GM21528 (cell line): ENCODE measurements around the gene PPP1R18.
"Not testable (repeated sequence)": the region's sequence is repeated elsewhere in the genome, so short reads cannot be mapped to it uniquely, and the experiment has no call there.

Experiments
- ATAC-seq: cut with Tn5 transposase; IDR thresholded peaks from one replicate; pipeline ENCODE4 v1.9.1; 2021; ENCODE audit warnings: mild to moderate bottlenecking, moderate library complexity; ENCODE audit not compliant: unreplicated experiment, low FRiP score

Gene PPP1R18, protein sequence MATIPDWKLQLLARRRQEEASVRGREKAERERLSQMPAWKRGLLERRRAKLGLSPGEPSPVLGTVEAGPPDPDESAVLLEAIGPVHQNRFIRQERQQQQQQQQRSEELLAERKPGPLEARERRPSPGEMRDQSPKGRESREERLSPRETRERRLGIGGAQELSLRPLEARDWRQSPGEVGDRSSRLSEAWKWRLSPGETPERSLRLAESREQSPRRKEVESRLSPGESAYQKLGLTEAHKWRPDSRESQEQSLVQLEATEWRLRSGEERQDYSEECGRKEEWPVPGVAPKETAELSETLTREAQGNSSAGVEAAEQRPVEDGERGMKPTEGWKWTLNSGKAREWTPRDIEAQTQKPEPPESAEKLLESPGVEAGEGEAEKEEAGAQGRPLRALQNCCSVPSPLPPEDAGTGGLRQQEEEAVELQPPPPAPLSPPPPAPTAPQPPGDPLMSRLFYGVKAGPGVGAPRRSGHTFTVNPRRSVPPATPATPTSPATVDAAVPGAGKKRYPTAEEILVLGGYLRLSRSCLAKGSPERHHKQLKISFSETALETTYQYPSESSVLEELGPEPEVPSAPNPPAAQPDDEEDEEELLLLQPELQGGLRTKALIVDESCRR

DNA sequence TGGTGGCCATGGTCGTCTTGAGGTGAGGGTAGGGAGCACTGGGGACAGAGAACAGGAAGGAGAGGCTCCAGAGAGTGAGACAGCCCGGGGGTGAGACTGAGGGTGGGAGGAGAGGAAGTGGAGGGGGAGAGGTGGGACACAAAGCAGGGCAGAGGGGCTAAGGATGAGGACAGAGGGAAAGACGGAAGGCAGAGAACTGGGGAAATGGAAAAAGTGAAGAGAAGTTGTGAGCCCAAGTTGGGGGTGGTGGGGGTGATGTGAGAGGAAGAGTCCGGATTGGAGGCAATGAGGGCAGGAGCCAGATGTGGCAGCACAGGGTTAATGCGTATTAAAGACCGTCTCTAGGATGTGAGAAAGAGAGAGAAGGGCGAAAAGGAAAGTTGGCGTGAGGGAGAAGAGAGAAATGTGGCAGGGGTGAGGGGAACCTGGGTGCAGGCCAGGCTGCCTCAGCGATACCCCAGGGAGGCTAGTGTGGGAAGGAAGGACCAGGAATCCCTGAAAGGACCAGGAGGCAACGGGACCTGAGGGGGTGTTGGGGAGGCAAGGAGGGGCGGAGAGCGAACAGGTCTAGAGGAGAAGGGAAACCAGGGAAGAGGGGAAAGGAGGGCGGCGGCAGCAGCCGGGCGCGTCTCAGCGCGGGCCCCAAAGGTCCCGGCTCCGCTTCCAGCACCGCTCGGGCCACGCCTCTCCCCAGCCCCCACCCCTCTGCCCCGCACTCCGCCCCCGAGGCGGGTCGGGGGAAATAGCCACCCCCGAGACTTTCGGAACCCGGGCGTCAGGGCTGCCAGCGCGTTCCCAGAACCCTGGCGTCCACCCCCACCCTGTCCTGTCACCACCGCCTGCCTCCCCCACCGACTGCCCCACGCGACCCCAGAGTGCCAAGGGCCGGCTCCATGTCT lies at the start of gene PPP1R18:
Gene PPP1R18 (minus strand): TSS at position 637 of the 899 bp plus-strand sequence. CDS start 627 bp downstream, at position 10.
- ATAC-seq: no peak

GRCh38 chr6:30735668-30736314 lies 49.3 kb upstream of the PPP1R18 start:
- no peak for ATAC-seq

GRCh38 chr6:30732237-30732943 lies 45.9 kb upstream of the PPP1R18 start:
- no peak for ATAC-seq

DNA sequence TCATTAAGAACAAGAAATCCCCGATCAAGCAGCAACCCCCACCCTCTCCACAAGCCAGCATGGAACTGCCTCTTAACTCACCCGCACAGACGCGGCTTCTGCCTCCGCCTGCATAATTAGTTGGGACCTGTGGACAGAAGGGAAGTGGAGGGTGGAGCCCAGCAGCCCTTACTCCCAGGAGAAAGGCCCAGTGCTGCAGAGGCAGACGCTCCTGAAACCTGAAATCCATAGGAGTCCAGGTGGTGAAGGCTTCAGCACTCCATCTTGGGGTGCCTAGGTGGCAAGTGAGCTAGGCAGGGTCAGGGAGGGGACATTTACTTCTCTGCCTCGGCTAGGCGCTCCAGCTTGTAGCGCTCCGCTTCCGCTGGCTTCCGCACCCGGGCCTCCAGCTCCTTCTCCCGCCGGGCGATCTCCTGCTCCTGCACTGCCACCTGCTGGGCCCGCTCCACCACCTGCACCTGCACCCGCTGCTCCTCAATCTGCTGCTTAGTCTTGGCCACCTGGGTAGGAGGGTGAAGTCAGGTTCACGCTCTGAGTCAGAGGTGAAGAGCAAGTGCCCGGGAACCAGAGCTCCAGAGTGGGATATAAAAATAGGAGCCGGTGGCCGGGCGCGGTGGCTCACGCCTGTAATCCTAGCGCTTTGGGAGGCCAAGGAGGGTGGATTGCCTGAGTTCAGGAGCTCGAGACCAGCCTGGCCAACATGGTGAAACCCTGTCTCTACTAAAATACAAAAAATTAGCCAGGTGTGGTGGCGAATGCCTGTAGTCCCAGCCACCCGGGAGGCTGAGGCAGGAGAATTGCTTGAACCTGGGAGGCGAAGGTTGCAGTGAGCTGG lies 44.4 kb upstream of the PPP1R18 start:
- ATAC-seq: no peak

- no peak for ATAC-seq
These were observed 41.6 kb upstream of the PPP1R18 start for GRCh38 chr6:30727920-30728553.

DNA sequence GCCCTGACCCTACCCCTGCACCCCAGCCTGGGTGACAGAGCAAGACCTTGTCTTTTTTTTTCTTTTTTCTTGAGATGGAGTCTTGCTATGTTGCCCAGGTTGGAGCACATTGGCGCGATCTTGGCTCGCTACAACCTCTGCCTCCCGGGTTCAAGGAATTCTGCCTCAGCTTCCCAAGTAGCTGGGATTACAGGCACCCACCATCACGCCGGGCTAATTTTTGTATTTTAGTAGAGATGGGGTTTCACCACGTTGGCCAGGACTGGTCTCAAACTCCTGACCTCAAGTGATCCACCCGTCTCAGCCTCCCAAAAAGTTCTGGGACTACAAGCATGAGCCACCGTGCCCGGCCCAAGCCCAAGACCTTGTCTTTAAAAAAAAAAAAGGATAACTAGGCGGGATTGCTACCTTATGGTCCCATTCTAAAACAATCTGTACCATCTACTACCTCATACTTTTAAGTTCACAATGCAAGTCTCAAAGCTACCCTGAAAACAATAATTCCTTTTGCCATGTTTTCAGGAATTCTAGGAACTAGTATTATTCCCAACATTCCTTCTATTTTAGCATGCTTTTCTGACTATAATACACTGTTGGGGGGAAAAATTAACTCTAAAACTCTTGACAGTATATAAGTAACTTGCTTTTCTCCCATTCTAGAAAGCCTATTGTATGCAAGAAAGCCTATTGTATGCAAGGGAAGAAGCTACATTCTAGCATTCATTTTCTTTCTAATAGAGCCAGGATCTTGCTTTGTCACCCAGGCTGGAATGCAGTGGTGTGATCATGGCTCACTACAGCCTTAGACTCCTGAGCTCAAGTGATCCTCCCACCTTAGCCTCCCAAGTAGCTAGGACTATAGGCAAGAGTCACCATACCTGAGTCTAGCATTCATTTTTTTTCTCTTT lies 40.3 kb upstream of the PPP1R18 start:
- ATAC-seq: no peak

- ATAC-seq: no peak
These were observed 39.5 kb upstream of the PPP1R18 start for GRCh38 chr6:30725713-30726505.

GRCh38 chr6:30724906-30725667 lies 38.6 kb upstream of the PPP1R18 start:
- ATAC-seq: no peak

DNA sequence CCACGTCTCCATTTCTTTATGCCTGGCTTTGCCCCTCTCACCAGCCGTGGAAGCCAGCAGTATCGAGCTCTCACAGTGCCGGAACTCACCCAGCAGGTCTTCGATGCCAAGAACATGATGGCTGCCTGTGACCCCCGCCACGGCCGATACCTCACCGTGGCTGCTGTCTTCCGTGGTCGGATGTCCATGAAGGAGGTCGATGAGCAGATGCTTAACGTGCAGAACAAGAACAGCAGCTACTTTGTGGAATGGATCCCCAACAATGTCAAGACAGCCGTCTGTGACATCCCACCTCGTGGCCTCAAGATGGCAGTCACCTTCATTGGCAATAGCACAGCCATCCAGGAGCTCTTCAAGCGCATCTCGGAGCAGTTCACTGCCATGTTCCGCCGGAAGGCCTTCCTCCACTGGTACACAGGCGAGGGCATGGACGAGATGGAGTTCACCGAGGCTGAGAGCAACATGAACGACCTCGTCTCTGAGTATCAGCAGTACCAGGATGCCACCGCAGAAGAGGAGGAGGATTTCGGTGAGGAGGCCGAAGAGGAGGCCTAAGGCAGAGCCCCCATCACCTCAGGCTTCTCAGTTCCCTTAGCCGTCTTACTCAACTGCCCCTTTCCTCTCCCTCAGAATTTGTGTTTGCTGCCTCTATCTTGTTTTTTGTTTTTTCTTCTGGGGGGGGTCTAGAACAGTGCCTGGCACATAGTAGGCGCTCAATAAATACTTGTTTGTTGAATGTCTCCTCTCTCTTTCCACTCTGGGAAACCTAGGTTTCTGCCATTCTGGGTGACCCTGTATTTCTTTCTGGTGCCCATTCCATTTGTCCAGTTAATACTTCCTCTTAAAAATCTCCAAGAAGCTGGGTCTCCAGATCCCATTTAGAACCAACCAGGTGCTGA lies 37.6 kb upstream of the PPP1R18 start:
- not testable (repeated sequence) for ATAC-seq

- ATAC-seq: not testable (repeated sequence)
These were observed 36.9 kb upstream of the PPP1R18 start for GRCh38 chr6:30723159-30723842.

GRCh38 chr6:30722280-30723112 lies 36.1 kb upstream of the PPP1R18 start:
- no peak for ATAC-seq

DNA sequence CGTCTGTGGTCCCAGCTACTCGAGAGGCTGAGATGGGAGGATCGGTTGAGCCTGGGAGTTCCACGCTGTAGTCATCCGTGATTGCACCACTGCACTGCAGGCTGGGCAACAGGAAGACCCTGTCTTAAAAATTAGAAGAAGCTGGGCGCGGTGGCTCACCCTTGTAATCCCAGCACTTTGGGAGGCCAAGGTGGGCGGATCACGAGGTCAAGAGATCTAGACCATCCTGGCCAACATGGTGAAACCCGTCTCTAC lies 35.5 kb upstream of the PPP1R18 start:
- not testable (repeated sequence) for ATAC-seq

DNA sequence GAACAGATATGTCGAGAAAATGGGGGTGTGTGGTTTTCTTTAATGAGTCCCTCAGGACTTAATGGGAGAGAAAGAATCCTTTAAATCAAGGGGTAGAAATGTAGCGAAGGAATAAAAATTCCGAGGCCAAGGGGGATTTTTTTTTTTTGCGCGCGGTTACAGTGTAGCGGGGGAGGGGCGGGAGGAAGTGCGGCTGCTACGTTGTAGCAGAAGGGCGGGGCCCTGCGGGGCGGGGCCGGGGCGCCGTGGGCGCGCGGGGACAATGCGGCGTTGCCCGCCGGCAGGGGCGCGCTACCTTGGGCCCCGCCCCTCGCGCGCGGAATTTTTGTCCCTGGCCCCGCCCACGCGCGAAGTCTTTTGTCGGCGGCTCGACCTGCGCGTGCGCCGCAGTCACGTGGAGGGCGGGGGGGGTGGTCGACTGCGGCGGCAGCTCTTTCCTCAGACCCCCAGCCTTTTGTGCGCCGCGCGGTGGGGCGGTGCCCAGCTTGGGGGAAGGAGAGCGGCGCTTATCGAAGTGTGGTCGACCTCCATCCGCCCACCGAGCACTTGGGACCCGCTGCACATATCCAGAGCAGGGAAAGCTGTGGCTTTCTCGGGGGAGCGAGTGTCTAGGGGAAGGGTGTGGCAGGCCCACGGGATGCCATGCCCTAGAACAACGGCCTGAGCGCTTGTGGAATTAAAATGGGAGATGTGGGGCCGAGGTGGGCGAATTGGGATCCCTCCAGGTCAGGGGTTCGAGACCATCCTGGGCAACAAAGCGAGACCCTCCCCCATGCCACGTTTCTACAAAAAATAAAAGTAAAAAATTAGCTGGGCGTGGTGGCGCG lies 35.0 kb upstream of the PPP1R18 start:
- ATAC-seq: peak; percentile 22
